GM12875 (cell line): Measurements from ENCODE around the gene PTMS.

Source experiments
- H3K4me3 ChIP-seq: one replicate; pipeline ENCODE4 v1.5.1; 2011; ENCODE audit warnings: low read depth, low read length, control low read depth
- TF ChIP-seq, protein P1 (sequence below): IDR thresholded peaks from 2 replicates; pipeline ENCODE4 v1.5.1; 2011; ENCODE audit warnings: low read depth, mild to moderate bottlenecking, control low read depth, inconsistent platforms, low read length, moderate library complexity, borderline replicate concordance; ENCODE audit not compliant: insufficient read depth

The PTMS gene, protein sequence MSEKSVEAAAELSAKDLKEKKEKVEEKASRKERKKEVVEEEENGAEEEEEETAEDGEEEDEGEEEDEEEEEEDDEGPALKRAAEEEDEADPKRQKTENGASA

DNA sequence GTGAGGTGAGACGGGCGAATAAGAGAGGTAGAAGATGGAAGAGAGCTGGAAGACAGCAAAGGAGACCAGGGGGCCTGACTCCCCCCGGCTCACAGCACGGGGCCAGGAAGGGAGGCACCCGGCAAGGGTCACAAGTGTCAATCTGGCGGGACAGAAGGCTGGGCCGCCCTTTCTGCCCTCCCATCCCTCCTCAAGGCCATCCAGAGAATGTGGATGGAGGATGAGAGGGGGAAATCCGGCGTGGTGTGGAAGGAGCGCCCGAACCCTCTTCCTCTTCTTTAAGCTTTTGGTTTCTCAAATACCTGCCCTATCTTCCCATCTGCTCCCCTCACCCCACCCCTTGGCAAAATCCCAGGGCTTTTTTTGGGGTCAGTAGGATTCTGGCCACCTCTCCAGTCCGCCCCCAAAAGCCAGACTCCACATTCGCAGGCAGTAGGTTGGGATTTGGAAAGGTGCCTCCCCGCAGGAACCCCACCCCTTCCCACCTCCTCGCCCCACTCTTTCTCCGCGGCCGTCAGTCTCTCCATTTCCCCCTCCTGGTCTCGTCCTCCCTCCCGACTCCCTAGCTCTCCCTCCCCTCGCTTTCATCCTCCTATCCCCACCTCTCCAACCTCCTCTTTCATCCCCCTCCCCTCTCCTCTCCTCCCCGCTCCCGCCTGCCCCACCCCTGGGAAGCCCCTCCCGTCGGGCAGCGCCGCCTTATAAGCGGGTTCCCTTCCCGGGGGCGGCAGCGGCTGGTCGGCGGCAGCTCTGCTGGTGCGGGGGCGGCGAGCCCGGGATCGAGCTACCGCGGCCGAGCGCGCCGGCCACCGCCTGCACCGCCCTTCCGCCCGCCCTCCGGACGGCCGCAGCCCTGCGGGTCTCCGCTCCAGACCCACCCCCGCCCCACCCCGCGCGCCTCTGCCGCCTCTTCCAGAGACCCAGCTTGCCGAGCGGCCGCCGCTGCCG is at the start of gene PTMS:
TSS of gene PTMS (plus strand) at position 730 of the 948 bp plus-strand sequence. CDS start 343 bp downstream, outside the sequence.
- TF ChIP-seq, protein P1, sequence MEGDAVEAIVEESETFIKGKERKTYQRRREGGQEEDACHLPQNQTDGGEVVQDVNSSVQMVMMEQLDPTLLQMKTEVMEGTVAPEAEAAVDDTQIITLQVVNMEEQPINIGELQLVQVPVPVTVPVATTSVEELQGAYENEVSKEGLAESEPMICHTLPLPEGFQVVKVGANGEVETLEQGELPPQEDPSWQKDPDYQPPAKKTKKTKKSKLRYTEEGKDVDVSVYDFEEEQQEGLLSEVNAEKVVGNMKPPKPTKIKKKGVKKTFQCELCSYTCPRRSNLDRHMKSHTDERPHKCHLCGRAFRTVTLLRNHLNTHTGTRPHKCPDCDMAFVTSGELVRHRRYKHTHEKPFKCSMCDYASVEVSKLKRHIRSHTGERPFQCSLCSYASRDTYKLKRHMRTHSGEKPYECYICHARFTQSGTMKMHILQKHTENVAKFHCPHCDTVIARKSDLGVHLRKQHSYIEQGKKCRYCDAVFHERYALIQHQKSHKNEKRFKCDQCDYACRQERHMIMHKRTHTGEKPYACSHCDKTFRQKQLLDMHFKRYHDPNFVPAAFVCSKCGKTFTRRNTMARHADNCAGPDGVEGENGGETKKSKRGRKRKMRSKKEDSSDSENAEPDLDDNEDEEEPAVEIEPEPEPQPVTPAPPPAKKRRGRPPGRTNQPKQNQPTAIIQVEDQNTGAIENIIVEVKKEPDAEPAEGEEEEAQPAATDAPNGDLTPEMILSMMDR = no peak

DNA sequence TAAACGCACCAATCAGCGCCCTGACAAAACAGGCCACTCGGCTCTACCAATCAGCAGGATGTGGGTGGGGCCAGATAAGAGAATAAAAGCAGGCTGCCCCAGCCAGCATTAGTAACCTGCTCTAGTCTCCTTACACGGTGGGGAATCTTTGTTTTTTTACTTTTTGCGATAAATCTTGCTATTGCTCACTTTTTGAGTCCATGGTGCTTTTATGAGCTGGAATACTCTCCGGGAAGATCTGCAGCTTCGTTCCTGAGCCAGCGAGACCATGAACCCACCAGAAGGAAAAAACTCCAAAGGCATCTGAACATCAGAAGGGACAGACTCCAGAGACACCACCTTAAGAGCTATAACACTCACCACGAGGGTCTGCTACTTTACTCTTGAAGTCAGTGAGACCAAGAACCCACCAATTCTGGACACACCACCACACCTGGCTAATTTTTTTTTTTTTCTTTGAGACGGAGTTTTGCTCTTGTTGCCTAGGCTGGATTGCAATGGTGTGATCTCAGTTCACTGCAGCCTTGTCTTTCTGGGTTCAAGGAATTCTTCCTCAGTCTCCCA is 49.2 kb upstream of the PTMS start:
- H3K4me3 ChIP-seq = no peak overlapping the region
- TF ChIP-seq, protein P1 = no peak

More for the DNA sequence above, at the start of gene PTMS:
- H3K4me3 ChIP-seq = peak within 1 kb of the TSS; percentile 76

DNA sequence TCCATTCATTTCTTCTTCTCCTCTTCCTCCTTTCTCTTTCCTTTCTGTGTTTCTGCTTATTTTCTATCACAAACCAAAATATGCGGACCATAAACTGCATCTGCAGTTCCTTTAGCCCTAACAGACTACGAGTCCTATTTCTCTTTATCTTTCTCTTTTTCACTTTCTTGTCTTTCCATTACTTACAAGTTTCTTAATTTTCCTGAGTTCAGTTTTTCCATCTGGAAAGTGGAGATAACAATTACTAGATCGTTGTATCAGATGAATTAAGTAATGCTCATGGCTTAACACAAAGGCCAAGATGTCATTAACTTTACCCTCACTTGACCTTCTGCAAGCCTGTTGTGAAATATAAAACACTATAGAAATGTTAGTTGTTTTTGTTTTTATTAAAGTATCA is 43.3 kb upstream of the PTMS start:
- TF ChIP-seq, protein P1 = no peak

DNA sequence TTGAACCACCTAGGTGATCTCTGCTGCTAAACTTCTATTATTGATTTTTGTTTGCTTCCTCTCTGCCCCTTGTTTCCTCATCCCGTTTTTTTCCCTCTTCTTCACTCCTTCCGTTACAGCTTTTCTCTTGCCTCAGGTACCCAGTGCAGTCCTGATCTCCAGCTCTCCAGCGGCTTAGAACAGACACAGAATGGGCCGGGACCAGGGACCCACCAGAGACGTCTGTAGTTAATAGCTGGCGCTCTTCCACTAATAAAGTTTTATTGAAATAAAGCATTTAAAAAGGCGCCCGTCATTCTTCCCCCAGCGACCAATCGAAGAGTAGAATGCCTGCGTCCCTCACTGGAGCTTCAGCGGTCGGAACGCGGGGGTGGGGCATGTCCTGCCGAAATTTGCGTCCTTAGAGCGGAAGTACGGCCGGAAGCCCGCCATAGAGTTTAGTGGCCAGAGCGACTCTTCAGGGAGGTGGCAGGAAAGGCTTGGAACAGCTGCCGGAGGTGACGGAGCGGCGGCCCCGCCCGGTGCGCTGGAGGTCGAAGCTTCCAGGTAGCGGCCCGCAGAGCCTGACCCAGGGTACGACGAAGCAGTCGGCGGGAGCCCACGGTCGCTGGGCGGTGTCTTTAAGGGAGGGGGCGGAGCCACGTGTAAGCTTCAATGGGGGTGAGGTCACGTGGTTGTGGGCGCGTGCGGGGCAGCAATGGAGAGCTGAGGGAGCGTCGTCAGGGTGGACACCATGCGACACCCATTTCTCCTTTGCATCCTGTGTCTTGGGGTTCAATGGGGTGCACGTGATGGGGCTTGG is 42.4 kb upstream of the PTMS start, which contains the start of gene COPS7A:
TSS of gene COPS7A (plus strand) at position 440 of the 802 bp plus-strand sequence. CDS start 611 bp downstream, outside the sequence.
- TF ChIP-seq, protein P1 = no peak
- H3K4me3 ChIP-seq = peak within 1 kb of the TSS; percentile 75

More for the DNA sequence above, 43.3 kb upstream of the PTMS start:
- H3K4me3 ChIP-seq = no peak overlapping the region

DNA sequence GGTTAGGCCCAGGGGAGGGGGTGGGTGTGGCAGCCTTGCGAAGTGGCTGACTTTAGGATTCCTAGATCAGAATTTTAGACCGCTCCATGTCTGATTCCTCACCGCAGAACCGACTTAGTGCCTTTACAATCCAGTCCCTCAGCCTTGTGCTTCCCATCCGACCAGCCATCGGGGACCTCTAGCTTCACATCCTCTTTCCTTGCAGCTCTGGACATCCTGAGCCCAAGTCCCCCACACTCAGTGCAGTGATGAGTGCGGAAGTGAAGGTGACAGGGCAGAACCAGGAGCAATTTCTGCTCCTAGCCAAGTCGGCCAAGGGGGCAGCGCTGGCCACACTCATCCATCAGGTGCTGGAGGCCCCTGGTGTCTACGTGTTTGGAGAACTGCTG is 41.8 kb upstream of the PTMS start:
- peak overlapping the region; percentile 75 for H3K4me3 ChIP-seq
- TF ChIP-seq, protein P1 = no peak

DNA sequence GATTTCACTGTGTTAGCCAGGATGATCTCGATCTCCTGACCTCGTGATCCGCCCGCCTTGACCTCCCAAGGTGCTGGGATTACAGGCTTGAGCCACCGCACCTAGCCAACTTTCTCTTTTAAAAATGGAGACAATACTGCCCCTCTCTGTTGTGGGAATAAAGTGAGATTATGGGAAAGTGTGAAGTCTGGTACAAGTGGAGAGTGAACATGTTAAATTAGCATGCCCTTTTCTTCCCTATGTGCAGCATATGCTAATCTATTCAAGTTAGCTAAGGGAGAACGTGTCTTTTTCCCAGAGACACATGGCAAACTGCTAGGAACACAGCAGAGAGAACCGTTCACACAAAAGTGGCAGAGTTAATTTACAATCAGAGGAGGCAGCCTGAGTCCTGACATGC is 40.8 kb upstream of the PTMS start:
- TF ChIP-seq, protein P1 = no peak
- no peak overlapping the region for H3K4me3 ChIP-seq
